GM19238 (cell line): ENCODE measurements around the gene FAM25C.
"Not testable (repeated sequence)": the region's sequence is repeated elsewhere in the genome, so short reads cannot be mapped to it uniquely, and the experiment has no call there.

ENCODE experiments used
- DNase-seq: peaks from one replicate; pipeline ENCODE4 v3.0.0; 2011; ENCODE audit warnings: low spot score; ENCODE audit not compliant: insufficient read length

The FAM25C gene

GRCh38 chr10:47999691-48000090 lies at the start of gene FAM25C:
FAM25C (minus strand) TSS chr10:47999791; CDS start chr10:47999765, 26 bp downstream.
- DNase-seq: not testable (repeated sequence)

GRCh38 chr10:48044557-48044956 lies 45.0 kb upstream of the FAM25C start:
- not testable (repeated sequence) for DNase-seq

- not testable (repeated sequence) for DNase-seq
Observed at GRCh38 chr10:48031390-48031789, 31.8 kb upstream of the FAM25C start.

GRCh38 chr10:48002306-48002705 lies 2.7 kb upstream of the FAM25C start:
- not testable (repeated sequence) for DNase-seq

GRCh38 chr10:47994045-47994444 lies 5.5 kb downstream of the FAM25C start:
- not testable (repeated sequence) for DNase-seq

- not testable (repeated sequence) for DNase-seq
Observed at GRCh38 chr10:47992560-47992959, 7.0 kb downstream of the FAM25C start.

GRCh38 chr10:47991706-47992105 lies 7.9 kb downstream of the FAM25C start:
- not testable (repeated sequence) for DNase-seq

GRCh38 chr10:47990097-47990496 lies 9.5 kb downstream of the FAM25C start:
- not testable (repeated sequence) for DNase-seq

GRCh38 chr10:47989542-47989950 lies 10.0 kb downstream of the FAM25C start:
- DNase-seq: not testable (repeated sequence)

GRCh38 chr10:47988718-47989541 lies 10.7 kb downstream of the FAM25C start:
- not testable (repeated sequence) for DNase-seq

- not testable (repeated sequence) for DNase-seq
Observed at GRCh38 chr10:47987952-47988351, 11.6 kb downstream of the FAM25C start.

GRCh38 chr10:47986413-47987230 lies 13.0 kb downstream of the FAM25C start:
- not testable (repeated sequence) for DNase-seq

GRCh38 chr10:47975409-47975808 lies 24.2 kb downstream of the FAM25C start:
- DNase-seq: not testable (repeated sequence)

- DNase-seq: not testable (repeated sequence)
Observed at GRCh38 chr10:47973131-47973530, 26.5 kb downstream of the FAM25C start.

- DNase-seq: not testable (repeated sequence)
Observed at GRCh38 chr10:47972077-47972476, 27.5 kb downstream of the FAM25C start.

- DNase-seq: not testable (repeated sequence)
Observed at GRCh38 chr10:47971598-47971997, 28.0 kb downstream of the FAM25C start.

- not testable (repeated sequence) for DNase-seq
Observed at GRCh38 chr10:47970047-47970446, 29.5 kb downstream of the FAM25C start.

- not testable (repeated sequence) for DNase-seq
Observed at GRCh38 chr10:47968988-47969387, 30.6 kb downstream of the FAM25C start.

GRCh38 chr10:47964280-47965063 lies 35.1 kb downstream of the FAM25C start:
- not testable (repeated sequence) for DNase-seq

GRCh38 chr10:47962785-47963184 lies 36.8 kb downstream of the FAM25C start:
- DNase-seq: not testable (repeated sequence)

- DNase-seq: not testable (repeated sequence)
Observed at GRCh38 chr10:47960699-47961098, 38.9 kb downstream of the FAM25C start.
